ENCODE results near the gene MTF2.

The MTF2 gene

GRCh38 chr1:93061895-93062792, 16.9 kb upstream of the MTF2 start:
- Histone ChIP-seq H3K4me1 (ENCODE audit: control insufficient read depth, low read length) (0 out of 2 replicates have a peak, but pooled peaks cover 3% of the 10 kb centered on the region), H3K9me3 (ENCODE audit: control insufficient read depth, insufficient read depth, low read length) (no peaks in the 10 kb centered on the region), H3K4me3 (ENCODE audit: low read length) (no peak overlapping the region), H4K20me1 (ENCODE audit: control insufficient read depth, insufficient read depth, low read depth, low read length) (no peaks in the 10 kb centered on the region), H3K27ac (ENCODE audit: low read depth, low read length) (no peak overlapping the region), H3F3A (ENCODE audit: control insufficient read depth, insufficient read depth) (no peaks in the 10 kb centered on the region), H3K4me2 (ENCODE audit: low read length) (no peak overlapping the region), H3K36me3 (ENCODE audit: control insufficient read depth, low read length) (no peaks in the 10 kb centered on the region), H3K79me2 (ENCODE audit: control insufficient read depth, low read length) (no peaks in the 10 kb centered on the region), H3K27me3 (ENCODE audit: control insufficient read depth, low read length) (no peaks in the 10 kb centered on the region), H3K9me2 (replicated peaks; ENCODE audit: control insufficient read depth, low read length) (no peaks in the 10 kb centered on the region)
- TF ChIP-seq EZH2phosphoT487 (IDR thresholded peaks at IDR 0.05; ENCODE audit: borderline replicate concordance, low read length) (no peak), CTCF (IDR thresholded peaks at IDR 0.05; ENCODE audit: low read depth, low read length, poor library complexity, severe bottlenecking) (peak; percentile 65)

- no peak overlapping the region for H3K4me2 ChIP-seq (ENCODE audit: low read length)
- peaks cover 20% of the 10 kb centered on the region for H3K36me3 ChIP-seq (ENCODE audit: control insufficient read depth, low read length)
- H3K4me1 ChIP-seq (ENCODE audit: control insufficient read depth, low read length) = peaks cover 10% of the 10 kb centered on the region
- H3K9me3 ChIP-seq (ENCODE audit: control insufficient read depth, insufficient read depth, low read length) = no peaks in the 10 kb centered on the region
- peaks cover 4% of the 10 kb centered on the region; the same call in 1 of the 2 replicates for H4K20me1 ChIP-seq (ENCODE audit: control insufficient read depth, insufficient read depth, low read depth, low read length)
- TF ChIP-seq CTCF (IDR thresholded peaks at IDR 0.05; ENCODE audit: low read depth, low read length, poor library complexity, severe bottlenecking) (no peak), EZH2phosphoT487 (IDR thresholded peaks at IDR 0.05; ENCODE audit: borderline replicate concordance, low read length) (no peak)
- no peaks in the 10 kb centered on the region for H3K9me2 ChIP-seq (replicated peaks; ENCODE audit: control insufficient read depth, low read length)
- peaks cover 31% of the 10 kb centered on the region for H3K79me2 ChIP-seq (ENCODE audit: control insufficient read depth, low read length)
- no peak overlapping the region for H3K27ac ChIP-seq (ENCODE audit: low read depth, low read length)
- H3K4me3 ChIP-seq (ENCODE audit: low read length) = no peak overlapping the region
- H3F3A ChIP-seq (ENCODE audit: control insufficient read depth, insufficient read depth) = peaks cover 14% of the 10 kb centered on the region
- no peaks in the 10 kb centered on the region for H3K27me3 ChIP-seq (ENCODE audit: control insufficient read depth, low read length)
Measured at GRCh38 chr1:93076268-93076667, 2.8 kb upstream of the MTF2 start.

GRCh38 chr1:93078203-93078602, 880 bp upstream of the MTF2 start:
- peak overlapping the region; percentile 84 for H3K4me3 ChIP-seq (ENCODE audit: low read length)
- peaks cover 14% of the 10 kb centered on the region for H3F3A ChIP-seq (ENCODE audit: control insufficient read depth, insufficient read depth)
- H3K79me2 ChIP-seq (ENCODE audit: control insufficient read depth, low read length) = peaks cover 50% of the 10 kb centered on the region
- H3K27me3 ChIP-seq (ENCODE audit: control insufficient read depth, low read length) = no peaks in the 10 kb centered on the region
- no peak for TF ChIP-seq CTCF (IDR thresholded peaks at IDR 0.05; ENCODE audit: low read depth, low read length, poor library complexity, severe bottlenecking)
- no peak for TF ChIP-seq EZH2phosphoT487 (IDR thresholded peaks at IDR 0.05; ENCODE audit: borderline replicate concordance, low read length)
- H3K4me2 ChIP-seq (ENCODE audit: low read length) = peak overlapping the region; percentile 90
- H3K9me3 ChIP-seq (ENCODE audit: control insufficient read depth, insufficient read depth, low read length) = no peaks in the 10 kb centered on the region
- peak overlapping the region; percentile 89 for H3K27ac ChIP-seq (ENCODE audit: low read depth, low read length)
- peaks cover 18% of the 10 kb centered on the region for H4K20me1 ChIP-seq (ENCODE audit: control insufficient read depth, insufficient read depth, low read depth, low read length)
- peaks cover 39% of the 10 kb centered on the region for H3K36me3 ChIP-seq (ENCODE audit: control insufficient read depth, low read length)
- H3K4me1 ChIP-seq (ENCODE audit: control insufficient read depth, low read length) = peaks cover 29% of the 10 kb centered on the region
- no peaks in the 10 kb centered on the region for H3K9me2 ChIP-seq (replicated peaks; ENCODE audit: control insufficient read depth, low read length)
